Endothelial cell of hepatic sinusoid (primary cell): ENCODE data around the gene KRABD2.
"Not testable (repeated sequence)": the region's sequence is repeated elsewhere in the genome, so short reads cannot be mapped to it uniquely, and the experiment has no call there.

ENCODE experiments used
- in situ Hi-C: cut with HindIII; loops from 2 replicates; pipeline ENCODE4 v1.10.0; 2017; ENCODE audit warnings: low sequenced_read_pairs

The KRABD2 gene

DNA sequence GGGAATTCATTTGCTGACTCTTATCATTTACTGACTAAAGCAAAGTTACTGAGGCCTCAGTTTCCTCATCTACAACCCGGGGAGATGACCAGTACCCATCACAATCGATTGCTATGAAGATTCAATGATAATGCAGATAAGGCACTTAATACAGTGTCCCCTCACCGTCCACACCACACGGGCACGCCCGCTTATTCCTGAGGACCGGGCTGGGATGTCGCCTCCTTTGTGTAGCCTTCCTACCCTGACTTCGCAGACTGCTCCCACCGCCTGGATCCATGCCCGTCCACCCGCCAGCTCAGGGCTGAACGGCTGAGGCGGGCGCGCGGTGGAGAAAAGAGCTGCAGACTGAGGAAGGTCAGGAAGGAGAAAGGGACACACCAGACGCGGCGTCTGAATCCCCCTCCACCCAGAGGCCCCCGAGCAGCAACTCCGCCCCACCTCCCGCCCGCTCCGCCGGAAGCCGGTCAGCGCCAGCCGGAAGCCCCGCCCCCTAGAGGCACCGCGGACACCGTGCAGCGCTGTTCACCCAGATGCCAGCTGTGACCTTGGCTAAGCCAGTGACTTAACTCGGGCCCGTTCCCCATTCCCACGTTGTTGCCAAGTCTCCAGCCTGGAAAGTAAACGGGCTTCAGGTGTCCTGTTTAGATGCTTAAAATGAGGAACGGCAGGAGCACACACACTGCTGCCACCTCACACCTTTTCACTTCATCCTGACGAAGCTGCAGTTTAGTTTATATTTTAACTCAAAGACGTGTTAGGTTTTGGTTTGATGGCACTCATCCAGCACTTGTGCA, at the start of gene KRABD2:
Gene KRABD2, minus strand, starts transcription at position 434 of the 797 bp plus-strand sequence.
- in situ Hi-C loops = loop anchor here (5.0 kb wide), 1 partner anchor 74 kb away; no protein-coding TSS in a partner anchor

GRCh38 chr17:8421571-8421970, 45.1 kb upstream of the KRABD2 start:
- in situ Hi-C loops = no loop called here

DNA sequence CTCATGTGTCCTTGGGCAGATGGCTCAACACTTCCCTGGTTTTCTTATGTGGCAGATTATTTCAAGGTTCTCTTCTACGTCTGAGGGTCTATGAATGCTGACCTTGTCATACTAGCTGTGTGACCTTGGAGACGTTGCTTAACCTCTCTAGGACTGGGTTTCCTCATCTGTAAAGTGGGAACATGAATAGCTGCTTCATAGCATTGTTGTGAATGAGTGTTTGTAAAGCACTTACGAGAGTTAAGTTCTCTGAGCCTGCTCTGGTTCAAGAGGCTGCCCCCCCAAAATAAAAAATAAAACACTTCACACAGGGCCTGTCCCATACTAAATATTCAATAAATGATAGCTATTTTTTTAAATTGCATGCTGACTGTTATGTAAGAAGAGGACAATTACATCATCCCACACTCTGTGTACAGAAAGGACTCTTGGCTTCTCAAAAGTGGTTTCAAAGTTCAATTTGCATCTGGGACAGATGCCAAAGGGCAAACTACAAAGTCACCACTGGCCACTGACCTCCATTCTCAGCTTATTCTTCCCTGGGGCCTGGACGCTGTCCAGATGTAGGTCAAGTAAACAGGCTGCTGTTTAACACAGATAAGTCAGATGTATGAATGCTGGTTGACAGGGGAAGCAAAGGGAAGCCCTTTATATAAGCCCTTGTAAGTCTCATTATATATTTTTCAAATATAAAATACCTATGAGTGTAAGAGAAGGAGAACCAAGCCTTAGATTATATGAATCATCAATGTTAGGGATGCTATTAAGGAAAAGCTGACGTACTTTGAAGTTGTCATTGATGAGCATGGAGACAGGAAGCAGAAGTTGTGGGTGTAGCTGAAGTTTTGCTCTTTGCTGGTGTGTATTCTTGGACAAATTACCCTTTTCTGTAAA, 43.8 kb upstream of the KRABD2 start:
- in situ Hi-C loops = no loop called here

DNA sequence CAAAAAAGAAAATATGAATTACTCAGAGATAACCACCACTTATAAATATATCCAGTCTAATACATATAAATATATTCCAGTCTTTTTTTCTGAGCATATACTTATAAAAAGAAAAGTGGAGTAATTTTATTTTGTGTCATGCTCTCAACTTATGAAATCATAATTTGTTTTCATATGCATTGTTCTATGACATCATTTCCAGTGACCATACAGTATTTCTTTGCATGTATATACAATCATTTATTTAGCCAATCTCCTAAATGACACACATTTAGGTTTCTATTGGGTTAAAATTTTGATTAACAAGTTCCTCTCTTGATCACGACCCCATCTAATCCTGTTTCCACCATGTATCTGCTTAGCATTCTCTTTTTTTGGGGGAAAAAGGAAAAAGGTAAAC, 42.8 kb upstream of the KRABD2 start:
- in situ Hi-C loops = no loop called here

DNA sequence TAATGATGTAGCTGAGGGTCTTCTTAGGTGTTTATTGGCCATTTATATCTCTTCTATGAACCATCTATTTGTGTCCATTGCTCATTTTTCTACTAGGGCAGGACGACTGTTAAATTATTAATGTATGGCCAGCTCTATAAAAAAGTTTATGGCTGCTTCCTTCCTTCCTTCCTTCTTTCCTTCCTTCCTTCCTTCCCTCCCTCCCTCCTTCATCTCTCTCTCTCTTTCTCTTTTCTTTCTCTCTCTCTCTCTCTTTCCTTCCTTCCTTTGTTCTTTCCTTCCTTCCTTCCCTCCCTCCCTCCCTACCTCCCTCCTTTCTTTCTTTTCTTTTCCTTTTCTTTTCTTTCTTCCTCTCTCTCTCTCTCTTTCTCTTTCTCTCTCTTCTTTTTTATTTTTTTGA, 42.0 kb upstream of the KRABD2 start:
- in situ Hi-C loops = no loop called here

- in situ Hi-C loops = no loop called here
Measured at GRCh38 chr17:8417806-8418205, 41.3 kb upstream of the KRABD2 start.

DNA sequence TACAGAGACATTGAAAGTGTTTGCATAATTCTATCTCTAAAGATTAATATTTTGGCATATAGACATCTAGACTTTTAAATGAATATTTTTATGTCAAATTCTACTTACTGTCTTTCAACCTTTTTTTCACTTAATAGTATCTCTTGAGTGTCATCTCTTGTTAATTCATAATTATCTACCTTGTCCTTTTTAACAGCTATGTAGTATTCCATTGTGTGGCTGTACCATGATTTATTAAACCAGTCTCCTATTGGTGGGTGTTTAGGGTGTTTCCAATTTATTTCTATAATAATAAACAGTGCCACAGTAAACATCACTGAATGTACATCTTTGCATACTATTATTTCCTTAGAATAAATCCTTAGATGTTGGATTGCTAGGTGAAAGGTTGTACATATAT, 37.4 kb upstream of the KRABD2 start:
- in situ Hi-C loops = no loop called here

GRCh38 chr17:8413328-8413727, 36.8 kb upstream of the KRABD2 start:
- in situ Hi-C loops = no loop called here

- in situ Hi-C loops = no loop called here
Measured at GRCh38 chr17:8412089-8412488, 35.6 kb upstream of the KRABD2 start.

DNA sequence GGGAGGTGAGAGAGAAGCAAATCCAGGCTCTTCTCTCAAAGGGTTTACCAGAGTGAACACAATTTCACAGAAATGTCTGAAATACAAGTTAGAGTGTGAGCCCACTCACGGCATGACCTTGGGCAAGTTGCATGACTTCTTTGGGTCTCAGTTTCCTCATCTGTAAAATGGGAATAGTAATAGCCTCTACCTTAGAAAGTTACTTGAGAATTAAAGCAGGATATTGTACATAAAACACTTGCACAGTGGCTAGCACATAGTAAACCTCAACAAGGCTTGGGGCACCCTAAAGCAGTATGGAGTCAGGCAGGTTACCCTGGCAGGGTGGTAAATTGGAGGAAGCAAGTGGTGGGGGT, 34.4 kb upstream of the KRABD2 start:
- in situ Hi-C loops = no loop called here

GRCh38 chr17:8409966-8410882, 33.7 kb upstream of the KRABD2 start:
- in situ Hi-C loops = loop anchor here (10.0 kb wide), 1 partner anchor 355 kb away; no protein-coding TSS in a partner anchor

DNA sequence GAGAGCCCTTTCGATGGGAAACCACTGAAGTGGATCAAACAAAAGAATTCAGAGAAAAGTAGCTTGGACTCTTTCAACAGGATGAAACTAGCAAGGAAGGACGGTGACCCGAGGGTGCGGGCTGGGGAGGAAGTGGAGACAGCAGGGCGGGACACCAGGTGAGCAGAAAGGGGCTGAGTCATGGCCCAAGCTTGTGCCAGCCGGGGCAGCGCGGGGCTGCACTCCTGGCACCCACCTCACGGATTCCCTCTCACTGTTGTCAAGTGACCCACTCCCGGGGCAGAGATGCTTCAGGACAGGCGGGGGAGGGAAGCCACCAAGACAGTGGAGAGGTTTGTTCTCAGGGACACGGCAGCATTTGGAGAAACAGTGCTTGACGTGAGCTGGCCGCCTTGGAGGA, 31.9 kb upstream of the KRABD2 start:
- in situ Hi-C loops = loop anchor here (10.0 kb wide), 1 partner anchor 356 kb away; no protein-coding TSS in a partner anchor

DNA sequence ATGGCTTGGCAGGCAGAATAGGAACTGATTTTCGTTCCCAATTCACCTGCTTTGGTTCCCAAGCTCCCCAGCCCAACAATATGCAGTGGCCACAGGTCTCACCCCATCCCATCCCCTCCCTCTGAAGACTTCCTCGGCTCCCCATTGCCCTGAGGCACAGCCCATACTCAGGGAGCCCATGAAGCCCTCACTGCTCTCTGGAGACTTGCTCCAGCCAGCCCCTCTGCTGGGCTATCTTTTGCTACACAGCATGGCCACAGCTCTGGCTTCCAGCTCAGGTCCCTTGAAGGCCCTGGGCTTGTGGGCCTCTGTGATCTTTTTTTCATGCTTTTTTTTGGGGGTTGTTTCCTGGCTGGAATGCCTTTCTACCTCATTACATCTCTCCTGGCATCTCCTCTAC, 29.7 kb upstream of the KRABD2 start:
- in situ Hi-C loops = loop anchor here (10.0 kb wide), 1 partner anchor 359 kb away; no protein-coding TSS in a partner anchor

- in situ Hi-C loops = loop anchor here (10.0 kb wide), 1 partner anchor 359 kb away; no protein-coding TSS in a partner anchor
Measured at GRCh38 chr17:8405499-8406016, 29.1 kb upstream of the KRABD2 start.

DNA sequence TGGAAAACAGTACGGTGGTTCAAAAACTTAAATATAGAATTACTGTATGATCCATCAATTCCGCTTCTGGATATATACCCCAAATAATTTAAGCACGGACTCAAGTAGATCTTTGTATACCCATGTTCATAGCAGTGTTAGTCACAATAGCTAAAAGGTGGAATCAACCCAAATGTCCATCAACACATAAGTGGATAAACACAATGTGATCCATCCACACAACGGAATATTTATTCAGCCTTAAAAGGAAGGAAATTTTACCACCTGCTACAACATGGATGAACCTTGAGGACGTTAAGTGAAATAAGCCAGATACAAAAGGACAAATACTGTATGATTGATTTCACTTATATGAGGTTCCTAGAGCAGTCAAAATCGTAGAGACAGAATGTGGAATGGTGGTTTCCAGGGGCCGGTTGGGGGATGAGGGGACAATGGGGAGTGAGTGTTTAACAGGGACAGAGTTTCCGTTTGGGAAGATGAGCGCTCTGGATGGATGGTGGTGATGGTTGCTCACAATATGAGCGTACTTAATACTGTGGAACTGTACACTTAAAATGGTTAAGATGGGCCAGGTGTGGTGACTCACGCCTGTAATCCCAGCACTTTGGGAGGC, 26.5 kb upstream of the KRABD2 start:
- in situ Hi-C loops = loop anchor here (10.0 kb wide), 1 partner anchor 362 kb away; no protein-coding TSS in a partner anchor

GRCh38 chr17:8401107-8401506, 24.6 kb upstream of the KRABD2 start:
- in situ Hi-C loops = loop anchor here (10.0 kb wide), 1 partner anchor 364 kb away; no protein-coding TSS in a partner anchor

GRCh38 chr17:8398980-8399379, 22.5 kb upstream of the KRABD2 start:
- in situ Hi-C loops = no loop called here

DNA sequence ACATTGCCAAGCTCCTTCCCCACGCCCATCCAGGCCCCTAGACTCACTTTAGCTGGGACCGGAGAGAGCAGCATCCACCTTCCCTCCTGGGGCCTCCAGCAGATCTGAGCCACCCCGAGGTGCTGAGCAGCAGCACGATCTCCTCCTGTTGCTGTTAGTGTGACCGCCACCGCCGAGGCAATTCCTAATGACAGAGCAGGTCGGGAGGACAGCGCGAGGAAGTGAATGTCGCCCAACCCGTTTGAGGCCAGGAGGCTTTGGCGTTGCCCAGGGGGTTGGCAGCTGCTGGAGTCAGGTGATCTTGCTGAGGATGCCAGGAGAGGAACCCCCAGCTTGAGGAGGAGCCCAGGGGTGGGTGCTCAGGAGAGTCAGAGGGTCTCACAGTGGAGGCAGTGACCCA, 21.1 kb upstream of the KRABD2 start, which contains the start of gene RNF222:
Gene RNF222, minus strand, starts transcription at position 192 of the 400 bp plus-strand sequence. CDS start 4,366 bp downstream, outside the sequence.
- in situ Hi-C loops = no loop called here

- in situ Hi-C loops = not testable (repeated sequence)
Measured at GRCh38 chr17:8394497-8394896, 18.0 kb upstream of the KRABD2 start.
